Measurements from ENCODE around the gene JMJD7. TPM values are rescaled to one million over a fixed set of nuclear protein-coding genes. Genes with fewer than 3 reads are reported as not detected.

The JMJD7 gene
- total and polyA plus RNA-seq, 9 of the 15 experiments (the other 6 are each of a cell fraction or from before 2014, with no cell fraction given), result 1.2 to 13.9 (median 6.1) TPM

GRCh38 chr15:41827880-41828806 lies at the start of gene JMJD7 (continued):
- TF ChIP-seq VEZF1 (CRISPR knock-in tag; IDR thresholded peaks at IDR 0.05), result peak; percentile 77
- TF ChIP-seq MYC (IDR thresholded peaks at IDR 0.05; ENCODE audit: low read depth, low read length), result peak; percentile 11; the same call in 1 of the 2 replicates
- peak; percentile 45; the same call in 1 of the 2 replicates for TF ChIP-seq MYC (CRISPR knock-in tag; IDR thresholded peaks at IDR 0.05; ENCODE audit: borderline replicate concordance, low read depth)
- TF ChIP-seq HMG20B (CRISPR knock-in tag; IDR thresholded peaks at IDR 0.05), result no peak
- TF ChIP-seq ZNF586 (CRISPR knock-in tag; conservative IDR thresholded peaks at IDR 0.05), result no peak
- 0 out of 2 replicates have a peak, but pooled peaks have one; percentile 39 for TF ChIP-seq POLR2AphosphoS2 (IDR thresholded peaks at IDR 0.05; ENCODE audit: low read length)
- no peak for TF ChIP-seq DLX4 (CRISPR knock-in tag; IDR thresholded peaks at IDR 0.05)
- TF ChIP-seq ZNF280B (CRISPR knock-in tag; IDR thresholded peaks at IDR 0.05), result no peak
- TF ChIP-seq CREBBP (IDR thresholded peaks at IDR 0.05; ENCODE audit: low read depth, low read length), result no peak
- no peak for TF ChIP-seq PHTF2 (CRISPR knock-in tag; IDR thresholded peaks at IDR 0.05)
- 0 out of 2 replicates have a peak, but pooled peaks have one; percentile 34 for TF ChIP-seq MTA2 (IDR thresholded peaks at IDR 0.05; ENCODE audit: low read depth)
- TF ChIP-seq ZNF280A (IDR thresholded peaks at IDR 0.05; ENCODE audit: low read depth, partially characterized antibody), result no peak
- no peak for TF ChIP-seq SIX5 (IDR thresholded peaks at IDR 0.05; ENCODE audit: borderline replicate concordance in 1 of 2, insufficient read depth in 1 of 2, low read depth in 1 of 2, low read length in 2 of 2)
- no peak for TF ChIP-seq C11orf30 (IDR thresholded peaks at IDR 0.05; ENCODE audit: low read depth)
- no peak for TF ChIP-seq RREB1 (CRISPR knock-in tag; IDR thresholded peaks at IDR 0.05)
- TF ChIP-seq RUNX1 (IDR thresholded peaks at IDR 0.05; ENCODE audit: low read depth), result no peak
